ENCODE data around the gene WDCP.

GRCh38 chr2:24012521-24013188, 34.5 kb downstream of the WDCP start:
- TF ChIP-seq TCF7L2 (IDR thresholded peaks at IDR 0.05; ENCODE audit: low read depth, low read length) (no peak), CTCF (IDR thresholded peaks at IDR 0.05) (no peak), REST (IDR thresholded peaks at IDR 0.05; ENCODE audit: insufficient read depth in 1 of 2, low read depth in 2 of 2, low read length in 1 of 2) (no peak), POLR2AphosphoS5 (IDR thresholded peaks at IDR 0.05; ENCODE audit: low read depth, low read length) (no peak)

Data from Panc1 (cell line).